Thyroid gland (tissue), 4 donors: ENCODE data around the gene SATB2. TPM values are rescaled to one million over a fixed set of nuclear protein-coding genes. Genes with fewer than 3 reads are reported as not detected.

ENCODE experiments used
- DNase-seq, 2 donors: peaks; one replicate each; pipeline ENCODE4 v3.0.0-alpha.2; 2019
- H3K27ac ChIP-seq, 3 donors: fragments of 200-600 bp; sonication (generic); 1 replicate in 2 of 3; 2 replicates in 1 of 3; pipeline ENCODE4 v1.5.1; 2016 to 2019; ENCODE audit warnings: mild to moderate bottlenecking in 1 of 3, moderate library complexity in 1 of 3
- H3K27me3 ChIP-seq: fragments of 200-600 bp; sonication (generic); one replicate; pipeline ENCODE4 v1.5.1; 2019
- H3K36me3 ChIP-seq, 2 donors: fragments of 200-600 bp; sonication (generic); one replicate each; pipeline ENCODE4 v1.5.1; 2016 to 2019
- H3K4me1 ChIP-seq, 2 donors: fragments of 200-600 bp; sonication (generic); one replicate each; pipeline ENCODE4 v1.5.1; 2017 to 2019
- H3K4me3 ChIP-seq, 3 donors: fragments of 200-600 bp; sonication (generic); replicated peaks in 1 of 3; 1 replicate in 2 of 3; 2 replicates in 1 of 3; pipeline ENCODE4 v1.5.1; 2016; ENCODE audit warnings: mild to moderate bottlenecking in 1 of 3
- H3K9me3 ChIP-seq: fragments of 200-600 bp; sonication (generic); one replicate; pipeline ENCODE4 v1.5.1; 2017
- CTCF ChIP-seq, 6 experiments: fragments of 200-600 bp in 3 of 6; fragments of 450-650 bp in 3 of 6; sonication (generic) in 3 of 6; IDR thresholded peaks; one replicate each; pipeline ENCODE4 v1.5.1; 2016 to 2019; ENCODE audit warnings: antibody characterized with exemption in 6 of 6, mild to moderate bottlenecking in 2 of 6, inconsistent platforms in 1 of 6, moderate library complexity in 1 of 6
- POLR2A ChIP-seq, 2 donors: fragments of 450-650 bp; IDR thresholded peaks; one replicate each; pipeline ENCODE4 v1.6.1; 2017; ENCODE audit warnings: antibody characterized with exemption in 2 of 2, mild to moderate bottlenecking in 2 of 2, moderate library complexity in 1 of 2
- whole genome bisulfite sequencing, 2 donors: methylation state at CpG; one replicate each; pipeline ENCODE4 v1.1.5; 2017; 5-methylcytosine and 5-hydroxymethylcytosine counted together
- intact Hi-C: fragments of 100-400 bp; cut with DNase I; formaldehyde crosslinking; loops from one replicate; pipeline ENCODE4 v1.15.1; 2023
- total RNA-seq, 4 donors: library from RNA; depleted of rRNA; stranded (reverse); fragments of >200 nt; gene quantifications; one replicate each; pipeline ENCODE4 v1.2.3, GENCODE V29; 2016

Gene SATB2
- total RNA-seq, 4 donors from 2014 or later, result 1.9 to 2.9 (median 1.9) TPM

GRCh38 chr2:199452260-199452990, 5.3 kb downstream of the SATB2 start:
- peaks cover 37% of the 10 kb centered on the region for H3K27me3 ChIP-seq

GRCh38 chr2:199449956-199450355, 7.8 kb downstream of the SATB2 start:
- Histone ChIP-seq H3K27me3 (peaks cover 16% of the 10 kb centered on the region), H3K36me3 (no peaks in the 10 kb centered on the region), H3K4me3 (no peak overlapping the region), H3K27ac (no peak overlapping the region), H3K9me3 (no peaks in the 10 kb centered on the region), H3K4me1 (no peaks in the 10 kb centered on the region)
- intact Hi-C loops, result no loop called here
- no peak for TF ChIP-seq CTCF (IDR thresholded peaks at IDR 0.05)
- no peak for TF ChIP-seq POLR2A (IDR thresholded peaks at IDR 0.05)
- 89 to 94% methylated on average over 3 of the region's 3 CpGs for WGBS, 2 donors
- DNase-seq, result no peak

More at GRCh38 chr2:199452260-199452990, 5.3 kb downstream of the SATB2 start:
- Histone ChIP-seq H3K9me3 (no peaks in the 10 kb centered on the region), H3K27ac (no peak overlapping the region), H3K36me3 (no peaks in the 10 kb centered on the region), H3K4me1 (peaks cover 15 to 21% of the 10 kb centered on the region in 2 donors), H3K4me3 (no peak overlapping the region)
- WGBS, 2 donors, result 88 to 89% methylated on average over 2 of the region's 2 CpGs
- no peak for TF ChIP-seq POLR2A (IDR thresholded peaks at IDR 0.05)
- no peak for TF ChIP-seq CTCF (IDR thresholded peaks at IDR 0.05)
- DNase-seq, result no peak
- intact Hi-C loops, result no loop called here

- no peaks in the 10 kb centered on the region for H3K4me1 ChIP-seq
- H3K27me3 ChIP-seq, result peaks cover 11% of the 10 kb centered on the region
- H3K36me3 ChIP-seq, result no peaks in the 10 kb centered on the region
- intact Hi-C loops, result no loop called here
- DNase-seq, result no peak
- WGBS, 2 donors, result 89 to 92% methylated on average over 1 of the region's 1 CpG
- H3K27ac ChIP-seq, result no peak overlapping the region
- no peak overlapping the region for H3K4me3 ChIP-seq
- H3K9me3 ChIP-seq, result no peaks in the 10 kb centered on the region
- TF ChIP-seq CTCF (IDR thresholded peaks at IDR 0.05) (no peak), POLR2A (IDR thresholded peaks at IDR 0.05) (no peak)
Observed at GRCh38 chr2:199449455-199449854, 8.3 kb downstream of the SATB2 start.

DNA sequence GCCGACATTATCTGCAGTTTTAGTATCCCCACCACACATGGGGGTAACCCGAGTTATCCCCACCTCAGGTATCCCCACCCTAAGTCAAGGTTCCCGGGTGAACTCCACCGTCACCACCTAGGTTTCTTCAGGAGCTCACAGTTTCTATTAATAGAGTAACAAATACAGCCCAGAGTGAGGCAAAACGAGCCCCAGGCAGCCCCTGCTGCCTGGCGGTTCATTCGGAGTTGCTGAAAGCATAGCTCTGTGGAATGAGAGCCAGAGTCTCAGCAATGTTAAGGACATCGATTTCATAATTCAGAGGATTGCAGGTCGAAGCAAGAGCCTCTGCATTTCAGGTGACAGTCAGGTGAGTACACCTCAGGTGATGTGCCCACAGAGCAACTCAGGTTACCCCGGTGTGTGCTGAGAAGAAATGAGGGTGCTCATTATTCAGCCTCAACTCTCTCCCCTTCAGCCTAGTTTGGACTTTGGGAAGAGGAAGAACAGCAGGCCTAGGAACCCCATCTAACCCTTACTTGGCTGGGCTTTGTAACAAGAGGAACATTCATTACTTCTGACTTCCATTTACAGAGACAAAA, 10.7 kb downstream of the SATB2 start:
- intact Hi-C loops, result no loop called here
- Histone ChIP-seq H3K36me3 (no peaks in the 10 kb centered on the region), H3K27ac (no peak overlapping the region), H3K9me3 (no peaks in the 10 kb centered on the region), H3K27me3 (no peaks in the 10 kb centered on the region), H3K4me3 (no peak overlapping the region), H3K4me1 (no peaks in the 10 kb centered on the region)
- TF ChIP-seq POLR2A (IDR thresholded peaks at IDR 0.05), result no peak
- TF ChIP-seq CTCF (IDR thresholded peaks at IDR 0.05), result no peak
- DNase-seq, result no peak
- WGBS, 2 donors, result 78% methylated on average over 10 of the region's 10 CpGs

DNA sequence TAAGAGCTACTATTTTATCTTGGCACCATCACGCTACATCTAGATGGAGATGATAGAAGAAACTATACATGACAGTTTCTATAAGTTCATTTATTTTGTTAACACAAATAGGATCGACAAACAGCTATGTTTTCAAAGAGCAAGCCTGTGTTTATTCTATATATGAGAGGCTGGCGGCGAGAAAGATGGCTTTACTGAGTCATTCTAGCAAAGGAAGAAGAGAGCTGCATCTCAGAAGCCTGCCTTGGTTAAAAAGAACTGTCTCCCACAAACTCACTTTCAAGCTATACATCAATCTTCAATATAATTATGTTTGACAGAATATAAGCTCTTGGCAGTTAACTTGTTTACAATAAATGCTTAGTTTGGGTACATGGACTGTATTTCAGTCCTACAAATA, 13.0 kb downstream of the SATB2 start:
- TF ChIP-seq POLR2A (IDR thresholded peaks at IDR 0.05), result no peak
- no peak for TF ChIP-seq CTCF (IDR thresholded peaks at IDR 0.05)
- Histone ChIP-seq H3K4me1 (no peaks in the 10 kb centered on the region), H3K27me3 (no peaks in the 10 kb centered on the region), H3K27ac (no peak overlapping the region), H3K4me3 (no peak overlapping the region), H3K36me3 (no peaks in the 10 kb centered on the region), H3K9me3 (no peaks in the 10 kb centered on the region)
- intact Hi-C loops, result no loop called here
- WGBS, 2 donors, result 81 to 84% methylated on average over 4 of the region's 4 CpGs
- no peak for DNase-seq
